KOPT-K1 (cell line): Measurements from ENCODE around the gene RPAP2.
A peak's percentile ranks its signal among the peaks of the same experiment; 100 is the strongest.
"Not testable (repeated sequence)": the region's sequence is repeated elsewhere in the genome, so short reads cannot be mapped to it uniquely, and the experiment has no call there.

Experiments
- H3K27ac ChIP-seq: fragments of 200-600 bp; sonication (generic); 2 replicates; pipeline ENCODE4 v1.5.1; 2016; ENCODE audit warnings: antibody characterized with exemption, mild to moderate bottlenecking, low read depth, low read length; ENCODE audit not compliant: poor library complexity, severe bottlenecking
- H3K36me3 ChIP-seq: fragments of 200-600 bp; sonication (generic); 2 replicates; pipeline ENCODE4 v1.5.1; 2017; ENCODE audit warnings: antibody characterized with exemption, mild to moderate bottlenecking, low read length, moderate library complexity; ENCODE audit not compliant: insufficient read depth
- H3K9me3 ChIP-seq: fragments of 200-600 bp; sonication (generic); 2 replicates; pipeline ENCODE4 v1.5.1; 2017; ENCODE audit warnings: antibody characterized with exemption, low read length, mild to moderate bottlenecking; ENCODE audit not compliant: insufficient read depth, poor library complexity, severe bottlenecking

RPAP2 gene

DNA sequence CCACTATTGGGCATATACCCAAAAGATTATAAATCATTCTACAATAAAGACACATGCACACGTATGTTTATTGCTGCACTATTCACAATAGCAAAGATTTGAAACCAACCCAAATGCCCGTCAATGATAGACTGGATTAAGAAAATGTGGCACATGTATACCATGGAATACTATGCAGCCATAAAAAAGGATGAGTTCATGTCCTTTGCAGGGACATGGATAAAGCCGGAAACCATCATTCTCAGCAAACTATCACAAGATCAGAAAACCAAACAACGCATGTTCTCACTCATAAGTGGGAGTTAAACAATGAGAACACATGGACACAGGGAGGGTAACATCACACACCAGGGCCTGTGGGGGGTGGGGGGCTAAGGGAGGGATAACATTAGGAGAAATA lies 95.1 kb downstream of the RPAP2 start:
- H3K9me3 ChIP-seq = peaks cover 21% of the 10 kb centered on the region
- not testable (repeated sequence) for H3K36me3 ChIP-seq, H3K27ac ChIP-seq

DNA sequence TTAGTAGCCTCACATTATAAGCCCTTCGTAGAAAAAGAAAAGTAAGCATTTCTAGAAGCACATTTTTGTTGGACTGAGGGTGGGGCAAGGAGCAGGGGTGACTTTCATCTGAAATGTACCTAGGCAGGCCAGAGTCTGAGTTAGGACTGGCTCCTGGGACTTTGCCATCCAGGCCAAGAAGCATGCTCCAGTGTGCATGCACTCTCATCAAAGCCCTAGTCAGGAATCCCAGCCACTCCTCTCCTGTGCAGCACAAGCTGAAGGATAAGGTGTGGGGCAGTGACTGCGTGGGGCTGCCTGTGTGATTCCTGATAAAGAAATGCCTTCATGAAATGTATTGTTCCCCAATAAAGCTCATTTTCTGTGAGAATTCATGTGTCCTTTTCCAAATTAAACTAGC lies 99.7 kb downstream of the RPAP2 start:
- Histone ChIP-seq H3K36me3 (no peaks in the 10 kb centered on the region), H3K9me3 (peaks cover 20% of the 10 kb centered on the region)

DNA sequence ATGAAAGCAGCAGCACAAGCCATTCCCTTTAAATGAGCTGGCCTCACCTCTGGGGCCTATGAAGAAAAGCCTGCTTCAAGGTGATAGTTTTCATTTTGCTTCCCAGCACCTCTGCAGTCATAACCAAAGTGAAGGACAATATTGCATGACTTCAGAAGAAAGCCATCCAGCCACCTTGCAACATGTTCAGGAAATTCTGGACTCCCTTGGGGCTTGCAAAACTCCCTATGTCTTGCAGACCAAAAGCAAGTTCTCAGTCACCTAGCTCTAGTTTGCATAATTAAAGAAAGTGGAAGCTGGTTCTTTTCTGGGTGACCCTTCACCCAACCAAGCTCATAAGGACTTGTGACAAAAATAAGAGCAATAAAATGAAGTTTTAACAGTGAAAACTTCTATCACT lies 100.2 kb downstream of the RPAP2 start:
- no peak overlapping the region for H3K27ac ChIP-seq
- peaks cover 20% of the 10 kb centered on the region for H3K9me3 ChIP-seq
- no peaks in the 10 kb centered on the region for H3K36me3 ChIP-seq

More for the DNA sequence above, 99.7 kb downstream of the RPAP2 start:
- no peak overlapping the region for H3K27ac ChIP-seq

DNA sequence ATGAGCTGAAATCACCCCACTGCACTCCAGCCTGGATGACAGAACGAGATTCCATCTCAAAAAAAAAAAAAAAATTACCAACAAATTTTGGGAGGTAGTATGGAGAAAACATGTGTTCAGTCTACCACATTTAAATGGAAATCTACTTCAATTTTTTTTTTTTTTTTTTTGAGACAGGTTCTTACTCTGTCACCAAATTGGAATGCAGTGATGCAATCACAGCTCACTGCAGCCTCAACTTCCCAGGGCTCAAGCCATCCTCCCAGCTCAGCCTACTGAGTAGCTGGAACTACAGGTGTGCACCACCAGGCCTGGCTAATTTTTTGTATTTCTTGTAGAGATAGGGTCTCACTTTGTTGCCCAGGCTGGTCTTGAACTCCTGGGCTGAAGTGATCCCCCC lies 105.8 kb downstream of the RPAP2 start:
- Histone ChIP-seq H3K36me3 (no peaks in the 10 kb centered on the region), H3K9me3 (peaks cover 23% of the 10 kb centered on the region), H3K27ac (no peak overlapping the region)

GRCh38 chr1:92408825-92409224 lies 110.0 kb downstream of the RPAP2 start:
- Histone ChIP-seq H3K27ac (peak overlapping the region; percentile 95), H3K36me3 (no peaks in the 10 kb centered on the region), H3K9me3 (peaks cover 7% of the 10 kb centered on the region)

DNA sequence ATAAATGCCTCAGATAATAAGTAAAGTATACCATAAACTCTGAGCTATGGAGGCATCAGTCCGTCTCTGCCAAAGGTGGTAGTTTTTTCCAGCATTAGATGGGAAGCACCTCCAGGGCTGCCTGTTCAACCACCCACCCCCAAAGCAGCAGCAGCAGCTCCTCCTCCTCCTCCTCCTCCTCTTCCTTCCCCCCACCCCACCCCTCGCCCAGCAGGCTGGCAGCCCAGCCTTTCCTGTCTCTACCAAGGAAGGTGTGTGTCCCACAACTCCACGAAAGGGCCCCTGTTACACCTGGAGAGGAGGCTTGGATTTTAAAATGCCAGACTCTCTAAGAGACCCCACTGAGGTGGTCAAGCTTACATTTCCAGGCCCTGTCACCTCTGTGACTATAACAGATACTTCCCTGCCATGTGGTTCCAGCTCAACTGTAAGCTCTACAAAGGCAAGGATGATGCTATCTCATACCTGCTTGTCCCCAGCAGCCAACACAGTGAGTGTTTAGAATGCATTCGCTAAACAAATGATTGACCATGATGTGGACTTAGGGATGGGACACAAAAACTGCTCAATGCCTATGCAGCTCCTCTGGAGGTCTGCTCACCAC lies 111.2 kb downstream of the RPAP2 start:
- no peaks in the 10 kb centered on the region for H3K36me3 ChIP-seq
- peak overlapping the region; percentile 95 for H3K27ac ChIP-seq

DNA sequence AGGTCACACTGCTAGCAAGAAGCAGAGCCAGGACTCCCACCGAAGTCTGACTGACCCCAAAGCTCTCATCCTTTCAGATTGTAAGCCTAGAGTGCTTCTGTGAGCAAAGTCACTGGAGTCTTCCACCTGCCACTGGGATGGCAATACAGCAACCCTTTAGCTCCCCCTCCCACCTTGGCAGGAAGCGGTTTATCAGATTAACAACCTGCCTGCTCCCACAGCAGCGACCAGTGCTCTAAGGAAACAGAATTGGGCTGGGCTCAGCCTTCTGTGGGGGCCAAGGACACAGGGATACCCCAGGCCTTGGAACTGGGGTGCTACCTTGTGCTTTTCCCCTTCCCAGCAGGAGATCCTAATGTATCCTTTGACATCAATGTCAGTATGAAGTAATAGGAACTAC lies 111.8 kb downstream of the RPAP2 start:
- Histone ChIP-seq H3K36me3 (no peaks in the 10 kb centered on the region), H3K9me3 (no peaks in the 10 kb centered on the region), H3K27ac (peak overlapping the region; percentile 95)

More for the DNA sequence above, 111.2 kb downstream of the RPAP2 start:
- H3K9me3 ChIP-seq = no peaks in the 10 kb centered on the region

GRCh38 chr1:92411511-92411910 lies 112.7 kb downstream of the RPAP2 start:
- Histone ChIP-seq H3K27ac (peak overlapping the region; percentile 95), H3K9me3 (no peaks in the 10 kb centered on the region)

DNA sequence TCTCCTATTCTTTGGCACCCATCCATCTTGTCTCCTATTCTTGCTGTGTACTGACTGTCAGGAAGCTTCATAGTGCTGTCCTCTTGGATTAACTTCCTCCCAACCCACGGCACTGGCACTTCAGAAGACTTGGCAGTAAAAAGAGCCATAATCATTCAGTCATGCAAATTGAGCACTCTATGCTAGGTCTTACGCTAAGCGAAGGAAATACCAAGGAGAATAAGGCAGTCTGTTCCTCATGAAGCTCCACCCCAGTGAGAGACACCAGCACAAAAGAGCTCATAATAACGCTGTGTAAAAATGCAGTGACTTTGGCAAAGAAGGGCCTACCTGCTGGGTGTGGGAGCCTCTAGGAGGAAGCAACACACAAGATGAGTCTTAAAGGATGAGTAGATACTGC lies 120.8 kb downstream of the RPAP2 start:
- no peaks in the 10 kb centered on the region for H3K36me3 ChIP-seq
- no peak overlapping the region for H3K27ac ChIP-seq
- no peaks in the 10 kb centered on the region for H3K9me3 ChIP-seq

More at GRCh38 chr1:92411511-92411910, 112.7 kb downstream of the RPAP2 start:
- no peaks in the 10 kb centered on the region for H3K36me3 ChIP-seq

- H3K36me3 ChIP-seq = no peaks in the 10 kb centered on the region
- H3K27ac ChIP-seq = no peak overlapping the region
- H3K9me3 ChIP-seq = no peaks in the 10 kb centered on the region
Measured at GRCh38 chr1:92424381-92424780, 125.5 kb downstream of the RPAP2 start.

GRCh38 chr1:92425617-92426016 lies 126.8 kb downstream of the RPAP2 start:
- no peaks in the 10 kb centered on the region for H3K36me3 ChIP-seq
- H3K9me3 ChIP-seq = no peaks in the 10 kb centered on the region
- H3K27ac ChIP-seq = no peak overlapping the region

DNA sequence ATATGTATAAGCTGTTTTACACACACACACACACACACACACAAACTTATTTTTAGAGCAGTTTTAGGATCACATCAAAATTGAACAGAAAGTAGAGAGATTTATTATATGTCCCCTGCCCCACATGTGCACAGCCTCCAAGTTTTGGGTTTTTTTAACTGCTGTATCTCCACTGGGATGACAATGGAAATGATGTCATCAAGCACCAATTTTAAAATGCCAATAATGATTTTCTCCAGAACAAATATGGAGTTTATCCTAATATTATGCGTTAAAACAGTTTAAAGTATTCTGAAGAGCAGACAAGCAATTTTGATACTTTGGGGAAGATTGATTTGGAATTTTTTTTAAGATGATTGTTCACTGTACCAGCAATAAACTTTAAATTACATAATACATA lies 131.2 kb downstream of the RPAP2 start:
- H3K9me3 ChIP-seq = no peaks in the 10 kb centered on the region
- no peak overlapping the region for H3K27ac ChIP-seq
- H3K36me3 ChIP-seq = no peaks in the 10 kb centered on the region

DNA sequence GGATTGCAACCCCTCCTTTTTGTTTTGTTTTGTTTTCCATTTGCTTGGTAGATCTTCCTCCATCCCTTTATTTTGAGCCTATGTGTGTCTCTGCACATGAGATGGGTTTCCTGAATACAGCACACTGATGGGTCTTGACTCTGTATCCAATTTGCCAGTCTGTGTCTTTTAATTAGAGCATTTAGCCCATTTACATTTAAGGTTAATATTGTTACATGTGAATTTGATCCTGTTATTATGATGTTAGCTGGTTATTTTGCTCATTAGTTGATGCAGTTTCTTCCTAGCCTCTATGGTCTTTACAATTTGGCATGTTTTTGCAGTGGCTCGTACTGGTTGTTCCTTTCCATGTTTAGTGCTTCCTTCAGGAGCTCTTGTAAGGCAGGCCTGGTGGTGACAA lies 135.7 kb downstream of the RPAP2 start:
- not testable (repeated sequence) for H3K36me3 ChIP-seq, H3K27ac ChIP-seq
- peaks cover 12% of the 10 kb centered on the region for H3K9me3 ChIP-seq

GRCh38 chr1:92439291-92439690 lies 140.4 kb downstream of the RPAP2 start:
- no peak overlapping the region for H3K27ac ChIP-seq
- no peaks in the 10 kb centered on the region for H3K36me3 ChIP-seq
- peaks cover 12% of the 10 kb centered on the region for H3K9me3 ChIP-seq

DNA sequence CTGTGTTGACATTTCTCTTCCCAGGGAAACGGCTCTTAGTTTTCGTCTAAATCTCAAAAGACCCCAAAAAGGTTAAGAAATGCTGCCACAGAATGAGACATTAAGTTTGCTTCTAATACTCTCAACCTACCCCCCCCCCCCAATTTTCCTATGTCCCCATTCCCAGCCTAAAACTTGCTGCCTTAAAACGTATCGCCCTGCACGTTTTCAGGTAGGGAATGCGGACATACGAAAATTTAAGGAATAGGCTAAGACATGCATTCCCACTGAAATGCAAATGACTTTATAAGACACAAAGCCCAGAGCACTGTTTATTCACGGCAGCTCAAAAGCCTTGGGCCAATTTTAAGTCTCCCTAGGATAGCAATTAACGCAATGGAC lies 142.4 kb downstream of the RPAP2 start:
- Histone ChIP-seq H3K9me3 (peaks cover 5% of the 10 kb centered on the region), H3K27ac (no peak overlapping the region)

DNA sequence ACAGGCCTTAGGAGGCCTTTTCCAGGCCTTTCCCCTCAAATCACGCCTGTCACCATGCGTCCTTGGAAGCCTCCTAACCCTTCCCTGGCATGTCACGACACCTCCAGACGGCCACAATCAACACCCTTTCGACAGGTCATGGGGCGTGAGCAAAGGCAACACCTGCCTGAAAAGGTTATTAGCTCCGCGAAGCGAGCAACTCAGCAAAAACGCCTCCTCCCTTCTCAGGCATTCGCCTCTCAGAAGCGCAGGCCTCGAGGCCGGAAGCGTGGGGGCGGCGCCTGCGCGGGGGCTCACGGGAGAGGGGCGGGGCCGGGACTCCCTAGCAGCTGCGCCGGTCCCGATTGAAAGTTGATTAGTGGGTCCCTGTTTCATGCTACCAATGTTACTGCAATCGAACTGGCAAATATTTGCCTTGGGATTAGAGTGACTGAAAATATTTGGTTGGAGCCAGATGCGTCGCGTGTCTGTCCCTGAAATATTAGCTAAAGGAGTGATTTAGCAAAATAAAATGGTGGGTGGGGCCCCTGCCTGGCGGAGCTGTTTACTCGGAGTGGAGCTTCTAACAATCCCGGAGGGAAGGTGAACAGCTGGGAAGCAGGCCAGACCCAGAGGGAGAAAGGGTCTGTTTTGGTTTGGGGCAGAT lies 143.0 kb downstream of the RPAP2 start:
- Histone ChIP-seq H3K27ac (no peak overlapping the region), H3K9me3 (peaks cover under 1% of the 10 kb centered on the region), H3K36me3 (no peaks in the 10 kb centered on the region)

More for the DNA sequence above, 142.4 kb downstream of the RPAP2 start:
- H3K36me3 ChIP-seq = no peaks in the 10 kb centered on the region
